WI38 (cell line): Measurements from ENCODE around the gene RAB18.

Source experiments
- H3K4me3 ChIP-seq: 2 replicates; pipeline ENCODE4 v1.5.1; 2011; ENCODE audit warnings: low read depth, mild to moderate bottlenecking, control low read depth, low read length
- TF ChIP-seq, protein P1 (sequence below): IDR thresholded peaks from 2 replicates; pipeline ENCODE4 v1.5.1; 2012; ENCODE audit warnings: low read depth, mild to moderate bottlenecking, control low read depth, low read length

Gene RAB18

DNA sequence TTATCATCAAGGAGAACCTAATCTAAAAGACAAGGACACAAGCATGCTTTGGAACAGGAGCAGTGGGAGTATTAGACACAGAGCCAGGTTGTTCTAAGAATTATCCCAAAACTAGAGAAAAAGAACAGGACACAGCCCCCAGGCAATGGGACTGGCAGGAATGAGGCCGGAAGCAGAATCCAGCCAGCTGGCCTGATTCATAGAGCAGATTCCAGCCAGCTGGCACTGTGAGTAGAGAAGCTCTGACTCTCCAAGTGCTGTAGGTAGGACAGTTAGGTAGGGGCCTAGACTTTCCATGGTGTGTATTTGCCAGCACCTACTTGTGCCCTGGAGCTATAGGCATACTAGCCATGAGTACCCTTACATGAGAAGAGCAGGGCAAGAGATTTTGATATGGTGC, 13.3 kb upstream of the RAB18 start:
- TF ChIP-seq, protein P1, sequence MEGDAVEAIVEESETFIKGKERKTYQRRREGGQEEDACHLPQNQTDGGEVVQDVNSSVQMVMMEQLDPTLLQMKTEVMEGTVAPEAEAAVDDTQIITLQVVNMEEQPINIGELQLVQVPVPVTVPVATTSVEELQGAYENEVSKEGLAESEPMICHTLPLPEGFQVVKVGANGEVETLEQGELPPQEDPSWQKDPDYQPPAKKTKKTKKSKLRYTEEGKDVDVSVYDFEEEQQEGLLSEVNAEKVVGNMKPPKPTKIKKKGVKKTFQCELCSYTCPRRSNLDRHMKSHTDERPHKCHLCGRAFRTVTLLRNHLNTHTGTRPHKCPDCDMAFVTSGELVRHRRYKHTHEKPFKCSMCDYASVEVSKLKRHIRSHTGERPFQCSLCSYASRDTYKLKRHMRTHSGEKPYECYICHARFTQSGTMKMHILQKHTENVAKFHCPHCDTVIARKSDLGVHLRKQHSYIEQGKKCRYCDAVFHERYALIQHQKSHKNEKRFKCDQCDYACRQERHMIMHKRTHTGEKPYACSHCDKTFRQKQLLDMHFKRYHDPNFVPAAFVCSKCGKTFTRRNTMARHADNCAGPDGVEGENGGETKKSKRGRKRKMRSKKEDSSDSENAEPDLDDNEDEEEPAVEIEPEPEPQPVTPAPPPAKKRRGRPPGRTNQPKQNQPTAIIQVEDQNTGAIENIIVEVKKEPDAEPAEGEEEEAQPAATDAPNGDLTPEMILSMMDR: no peak
- H3K4me3 ChIP-seq: no peak overlapping the region

DNA sequence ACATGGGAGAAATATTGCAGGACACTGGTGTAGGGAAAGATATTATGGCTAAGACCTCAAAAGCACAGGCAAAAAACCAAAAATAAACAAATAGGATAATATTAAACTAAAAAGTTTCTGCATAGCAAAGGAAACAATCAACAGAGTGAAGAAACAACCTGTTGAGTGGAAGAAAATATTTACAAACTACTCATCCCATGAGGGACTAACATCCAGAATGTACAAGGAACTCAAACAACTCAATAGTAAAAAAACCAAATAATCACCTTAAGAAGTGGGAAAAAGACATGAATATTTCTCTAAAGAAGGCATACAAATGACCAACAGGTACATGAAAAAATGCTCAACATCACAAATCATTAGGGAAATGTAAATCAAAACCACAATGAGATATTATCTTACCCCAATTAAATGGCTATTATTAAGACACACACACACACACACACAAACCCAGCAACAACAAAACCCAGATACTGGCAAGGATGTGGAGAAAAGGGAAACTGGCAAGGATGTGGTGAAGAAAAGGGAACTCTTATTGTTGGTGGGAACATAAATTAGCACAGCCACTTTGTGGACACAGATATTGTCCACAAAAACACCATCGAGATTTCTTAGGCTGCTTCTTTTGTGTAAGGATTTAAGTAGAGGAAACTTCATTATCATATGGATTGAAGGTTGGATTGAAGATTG, 9.8 kb upstream of the RAB18 start:
- TF ChIP-seq, protein P1: no peak
- H3K4me3 ChIP-seq: no peak overlapping the region

- no peak overlapping the region for H3K4me3 ChIP-seq
- TF ChIP-seq, protein P1: no peak
These were observed 8.0 kb upstream of the RAB18 start for GRCh38 chr10:27496137-27496536.

- H3K4me3 ChIP-seq: no peak overlapping the region
- TF ChIP-seq, protein P1: no peak
These were observed 4.0 kb upstream of the RAB18 start for GRCh38 chr10:27500096-27500495.

DNA sequence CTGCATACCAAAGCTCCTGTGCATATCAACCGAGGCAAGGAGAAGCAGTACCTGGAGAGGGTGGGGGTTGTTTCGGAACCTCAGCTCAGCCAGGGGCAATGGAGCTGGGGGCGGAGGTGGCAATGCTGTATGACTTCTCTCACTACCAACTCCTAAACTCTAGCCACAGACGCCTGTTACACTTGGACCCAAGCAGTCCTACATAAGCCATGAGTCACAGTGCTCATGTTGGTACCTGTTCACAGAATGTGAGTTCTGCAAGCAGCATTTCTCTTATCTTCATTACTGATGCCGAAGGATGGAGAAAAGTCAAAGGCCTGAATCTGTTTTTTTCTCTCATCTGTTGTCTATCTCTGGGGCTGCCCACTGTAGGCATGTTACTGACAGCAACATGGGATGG, 3.2 kb upstream of the RAB18 start:
- H3K4me3 ChIP-seq: no peak overlapping the region
- TF ChIP-seq, protein P1: no peak

DNA sequence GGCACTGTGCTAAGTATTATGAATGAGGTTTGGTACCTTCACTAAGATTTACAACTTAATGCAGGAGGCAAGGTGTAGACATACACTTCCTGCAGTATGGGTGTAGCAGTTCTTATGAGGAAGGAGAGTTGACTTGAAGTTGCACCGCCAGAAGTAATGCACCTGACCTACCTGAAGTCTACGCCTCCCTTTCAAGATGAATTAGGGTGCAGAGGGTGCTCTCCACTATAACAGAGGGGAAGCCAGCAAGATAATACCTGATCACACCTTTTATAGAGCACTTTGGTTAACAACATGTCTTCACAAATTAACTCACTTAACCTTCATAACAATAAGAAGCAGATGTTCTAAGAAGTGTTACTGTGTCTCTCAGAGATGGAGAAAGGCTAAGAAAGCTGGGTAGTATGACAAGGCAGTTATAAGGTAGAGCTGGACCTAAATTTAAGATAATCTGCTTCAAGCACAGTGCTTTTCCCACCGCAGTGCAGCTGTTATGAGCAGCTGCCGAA, 552 bp upstream of the RAB18 start:
- TF ChIP-seq, protein P1: no peak
- H3K4me3 ChIP-seq: peak overlapping the region; percentile 90

DNA sequence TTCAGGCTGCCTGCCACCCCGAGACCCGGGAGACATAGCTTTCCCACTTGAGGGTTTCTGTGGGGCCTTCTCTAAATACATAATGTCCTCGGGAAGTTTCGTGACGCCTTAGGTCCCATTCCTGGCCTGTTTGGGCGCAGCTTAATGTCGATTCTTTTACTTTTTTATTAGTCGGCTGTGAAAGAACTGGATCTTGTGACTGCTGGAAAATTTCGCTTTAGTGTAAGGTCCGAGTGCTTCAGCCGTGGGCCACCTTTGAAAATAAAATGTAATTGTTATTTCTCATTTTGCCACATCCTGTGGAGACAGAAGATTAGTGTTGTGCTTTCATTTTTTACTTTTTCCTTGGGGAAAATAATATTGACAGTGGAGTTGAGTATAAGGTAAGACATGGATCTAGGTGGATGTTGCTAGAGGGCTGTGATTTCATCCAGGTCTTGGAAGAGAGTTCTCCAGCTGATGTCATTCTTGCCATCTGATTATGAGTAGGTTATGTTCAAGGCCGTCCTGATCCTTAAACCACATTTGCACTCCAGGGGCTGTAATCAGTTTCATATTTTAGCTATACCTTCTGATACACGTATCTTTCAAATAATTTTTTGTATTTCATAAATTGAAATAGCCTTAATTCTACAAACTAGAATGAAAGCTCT, 830 bp downstream of the RAB18 start:
- TF ChIP-seq, protein P1: no peak
- H3K4me3 ChIP-seq: peak overlapping the region; percentile 90

DNA sequence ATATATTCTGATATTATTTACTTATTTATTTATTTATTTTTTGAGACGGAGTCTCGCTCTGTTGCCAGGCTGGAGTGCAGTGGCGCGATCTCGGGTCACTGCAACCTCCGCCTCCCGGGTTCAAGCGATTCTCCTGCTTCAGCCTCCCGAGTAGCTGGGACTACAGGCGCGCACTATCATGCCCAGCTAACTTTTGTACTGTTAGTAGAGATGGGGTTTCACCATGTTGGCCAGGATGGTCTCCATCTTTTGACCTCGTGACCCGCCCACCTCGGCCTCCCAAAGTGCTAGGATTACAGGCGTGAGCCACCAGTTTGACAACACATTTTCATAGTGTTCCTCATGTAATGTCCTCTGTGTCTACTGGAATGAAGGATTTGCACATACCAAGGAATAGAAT, 1.4 kb downstream of the RAB18 start:
- H3K4me3 ChIP-seq: peak overlapping the region; percentile 90
